Ramos (cell line): ENCODE data around the gene CNOT6.
"Not testable (repeated sequence)": the region's sequence is repeated elsewhere in the genome, so short reads cannot be mapped to it uniquely, and the experiment has no call there.

Experiments
- in situ Hi-C: fragments of 300-500 bp; cut with MboI; formaldehyde crosslinking; loops from one replicate; pipeline ENCODE4 v1.14.3; 2022; ENCODE audit warnings: low sequenced_read_pairs; ENCODE audit not compliant: unreplicated experiment

The CNOT6 gene

GRCh38 chr5:180469866-180470265 lies 24.3 kb upstream of the CNOT6 start:
- in situ Hi-C loops: loop anchor here (25.0 kb wide), 1 partner anchor 258 kb away; the partner anchor contains the start of gene RASGEF1C

GRCh38 chr5:180470361-180470760 lies 23.8 kb upstream of the CNOT6 start:
- in situ Hi-C loops: loop anchor here (25.0 kb wide), 1 partner anchor 258 kb away; the partner anchor contains the start of gene RASGEF1C

- in situ Hi-C loops: loop anchor here (25.0 kb wide), 1 partner anchor 259 kb away; the partner anchor contains the start of gene RASGEF1C
These were observed 23.1 kb upstream of the CNOT6 start for GRCh38 chr5:180470966-180471582.

- in situ Hi-C loops: loop anchor here (25.0 kb wide), 1 partner anchor 260 kb away; the partner anchor contains the start of gene RASGEF1C
These were observed 22.3 kb upstream of the CNOT6 start for GRCh38 chr5:180471866-180472265.

- in situ Hi-C loops: loop anchor here (25.0 kb wide), 1 partner anchor 260 kb away; the partner anchor contains the start of gene RASGEF1C
These were observed 21.9 kb upstream of the CNOT6 start for GRCh38 chr5:180472269-180472668.

GRCh38 chr5:180473386-180473785 lies 20.8 kb upstream of the CNOT6 start:
- in situ Hi-C loops: loop anchor here (25.0 kb wide), 1 partner anchor 261 kb away; the partner anchor contains the start of gene RASGEF1C

- in situ Hi-C loops: loop anchor here (25.0 kb wide), 1 partner anchor 262 kb away; the partner anchor contains the start of gene RASGEF1C
These were observed 19.6 kb upstream of the CNOT6 start for GRCh38 chr5:180474569-180474968.

- in situ Hi-C loops: not testable (repeated sequence)
These were observed 18.1 kb upstream of the CNOT6 start for GRCh38 chr5:180475969-180476524.

- in situ Hi-C loops: no loop called here
These were observed 9.4 kb upstream of the CNOT6 start for GRCh38 chr5:180484813-180485212.

GRCh38 chr5:180486636-180487149 lies 7.5 kb upstream of the CNOT6 start:
- in situ Hi-C loops: no loop called here

- in situ Hi-C loops: no loop called here
These were observed 6.6 kb upstream of the CNOT6 start for GRCh38 chr5:180487556-180487955.

- in situ Hi-C loops: no loop called here
These were observed 2.7 kb upstream of the CNOT6 start for GRCh38 chr5:180491496-180491895.

GRCh38 chr5:180492226-180492903 lies 1.8 kb upstream of the CNOT6 start:
- in situ Hi-C loops: no loop called here

GRCh38 chr5:180494510-180495181 lies 467 bp downstream of the CNOT6 start:
- in situ Hi-C loops: no loop called here

- in situ Hi-C loops: no loop called here
These were observed 1.1 kb downstream of the CNOT6 start for GRCh38 chr5:180495292-180495691.

GRCh38 chr5:180495991-180496741 lies 2.0 kb downstream of the CNOT6 start:
- in situ Hi-C loops: no loop called here

GRCh38 chr5:180496806-180497205 lies 2.6 kb downstream of the CNOT6 start:
- in situ Hi-C loops: not testable (repeated sequence)

- in situ Hi-C loops: not testable (repeated sequence)
These were observed 3.7 kb downstream of the CNOT6 start for GRCh38 chr5:180497865-180498264.

GRCh38 chr5:180498378-180498777 lies 4.2 kb downstream of the CNOT6 start:
- in situ Hi-C loops: no loop called here

GRCh38 chr5:180499684-180500083 lies 5.5 kb downstream of the CNOT6 start:
- in situ Hi-C loops: no loop called here
